ENCODE results near the gene SERPINH1.

SERPINH1 gene

DNA sequence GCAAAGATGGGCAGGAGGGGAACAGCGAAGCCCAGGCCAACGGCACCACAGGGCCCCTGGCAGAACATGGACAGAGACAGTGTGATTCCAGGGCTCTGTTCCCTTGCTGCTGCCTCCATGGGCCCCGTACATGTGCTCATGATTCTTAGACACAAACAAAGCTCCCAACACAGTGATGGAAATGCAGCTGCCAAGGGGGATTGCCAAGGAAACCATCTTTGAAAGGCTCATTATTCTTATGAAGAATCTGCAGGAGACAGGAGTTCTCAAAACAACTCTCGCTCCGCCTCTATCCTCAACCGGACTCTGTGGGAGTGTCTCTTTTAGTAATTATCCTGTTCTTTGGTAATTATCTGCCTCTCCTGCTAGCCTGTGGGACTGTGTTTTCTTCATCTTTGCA is 32.2 kb downstream of the SERPINH1 start:
- H3K9ac ChIP-seq (ENCODE audit: low read length), result no peak overlapping the region
- H3K27ac ChIP-seq (ENCODE audit: low read depth, low read length), result no peak overlapping the region
- H3K27me3 ChIP-seq (ENCODE audit: control insufficient read depth in 1 of 2, insufficient read depth in 2 of 2, low read length in 2 of 2), result no peaks in the 10 kb centered on the region
- no peaks in the 10 kb centered on the region for H3K36me3 ChIP-seq (ENCODE audit: insufficient read depth, low read length)
- H3K9me3 ChIP-seq (ENCODE audit: low read length), result no peaks in the 10 kb centered on the region
- H3K4me1 ChIP-seq (ENCODE audit: insufficient read depth, low read length), result peaks cover 13% of the 10 kb centered on the region
- H3K4me3 ChIP-seq (ENCODE audit: low read depth in 1 of 2, low read length in 2 of 2), result no peak overlapping the region

GRCh38 chr11:75595429-75595828 is 33.4 kb downstream of the SERPINH1 start:
- no peak overlapping the region for H3K27ac ChIP-seq (ENCODE audit: low read depth, low read length)
- H3K9ac ChIP-seq (ENCODE audit: low read length), result no peak overlapping the region
- H3K4me1 ChIP-seq (ENCODE audit: insufficient read depth, low read length), result peaks cover 13% of the 10 kb centered on the region
- H3K27me3 ChIP-seq (ENCODE audit: control insufficient read depth in 1 of 2, insufficient read depth in 2 of 2, low read length in 2 of 2), result no peaks in the 10 kb centered on the region
- H3K9me3 ChIP-seq (ENCODE audit: low read length), result no peaks in the 10 kb centered on the region
- no peaks in the 10 kb centered on the region for H3K36me3 ChIP-seq (ENCODE audit: insufficient read depth, low read length)
- H3K4me3 ChIP-seq (ENCODE audit: low read depth in 1 of 2, low read length in 2 of 2), result no peak overlapping the region

- no peaks in the 10 kb centered on the region for H3K36me3 ChIP-seq (ENCODE audit: insufficient read depth, low read length)
- H3K9ac ChIP-seq (ENCODE audit: low read length), result no peak overlapping the region
- H3K27ac ChIP-seq (ENCODE audit: low read depth, low read length), result no peak overlapping the region
- H3K9me3 ChIP-seq (ENCODE audit: low read length), result no peaks in the 10 kb centered on the region
- peaks cover 13% of the 10 kb centered on the region for H3K4me1 ChIP-seq (ENCODE audit: insufficient read depth, low read length)
- no peaks in the 10 kb centered on the region for H3K27me3 ChIP-seq (ENCODE audit: control insufficient read depth in 1 of 2, insufficient read depth in 2 of 2, low read length in 2 of 2)
- no peak overlapping the region for H3K4me3 ChIP-seq (ENCODE audit: low read depth in 1 of 2, low read length in 2 of 2)
These were observed 34.9 kb downstream of the SERPINH1 start for GRCh38 chr11:75596914-75597313.

DNA sequence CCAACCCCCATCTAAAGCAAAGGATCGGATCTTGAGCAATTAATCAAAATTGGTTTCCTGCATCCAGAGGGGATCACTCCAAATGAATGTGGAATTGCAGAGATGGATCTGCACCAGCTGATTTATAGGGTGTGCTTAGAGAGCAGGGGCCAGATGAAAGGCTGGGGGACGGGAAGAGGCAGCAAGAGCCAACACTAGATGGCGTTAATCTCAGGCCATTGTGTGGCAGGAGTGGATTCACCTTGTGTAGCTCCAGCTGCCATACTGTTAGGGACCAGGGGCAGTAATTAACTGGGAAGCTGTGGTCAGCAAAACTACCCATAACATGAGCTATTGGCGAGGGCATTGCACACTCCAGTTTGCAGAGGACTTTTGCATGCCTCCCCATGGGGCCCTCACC is 35.6 kb downstream of the SERPINH1 start:
- no peaks in the 10 kb centered on the region for H3K9me3 ChIP-seq (ENCODE audit: low read length)
- no peaks in the 10 kb centered on the region for H3K36me3 ChIP-seq (ENCODE audit: insufficient read depth, low read length)
- peaks cover 13% of the 10 kb centered on the region for H3K4me1 ChIP-seq (ENCODE audit: insufficient read depth, low read length)
- H3K4me3 ChIP-seq (ENCODE audit: low read depth in 1 of 2, low read length in 2 of 2), result no peak overlapping the region
- H3K27ac ChIP-seq (ENCODE audit: low read depth, low read length), result no peak overlapping the region
- H3K9ac ChIP-seq (ENCODE audit: low read length), result no peak overlapping the region
- H3K27me3 ChIP-seq (ENCODE audit: control insufficient read depth in 1 of 2, insufficient read depth in 2 of 2, low read length in 2 of 2), result no peaks in the 10 kb centered on the region

- no peaks in the 10 kb centered on the region for H3K9me3 ChIP-seq (ENCODE audit: low read length)
- H3K9ac ChIP-seq (ENCODE audit: low read length), result no peak overlapping the region
- H3K27ac ChIP-seq (ENCODE audit: low read depth, low read length), result no peak overlapping the region
- no peaks in the 10 kb centered on the region for H3K27me3 ChIP-seq (ENCODE audit: control insufficient read depth in 1 of 2, insufficient read depth in 2 of 2, low read length in 2 of 2)
- no peak overlapping the region for H3K4me3 ChIP-seq (ENCODE audit: low read depth in 1 of 2, low read length in 2 of 2)
- no peaks in the 10 kb centered on the region for H3K36me3 ChIP-seq (ENCODE audit: insufficient read depth, low read length)
- peaks cover 9% of the 10 kb centered on the region for H3K4me1 ChIP-seq (ENCODE audit: insufficient read depth, low read length)
These were observed 36.2 kb downstream of the SERPINH1 start for GRCh38 chr11:75598264-75598663.

DNA sequence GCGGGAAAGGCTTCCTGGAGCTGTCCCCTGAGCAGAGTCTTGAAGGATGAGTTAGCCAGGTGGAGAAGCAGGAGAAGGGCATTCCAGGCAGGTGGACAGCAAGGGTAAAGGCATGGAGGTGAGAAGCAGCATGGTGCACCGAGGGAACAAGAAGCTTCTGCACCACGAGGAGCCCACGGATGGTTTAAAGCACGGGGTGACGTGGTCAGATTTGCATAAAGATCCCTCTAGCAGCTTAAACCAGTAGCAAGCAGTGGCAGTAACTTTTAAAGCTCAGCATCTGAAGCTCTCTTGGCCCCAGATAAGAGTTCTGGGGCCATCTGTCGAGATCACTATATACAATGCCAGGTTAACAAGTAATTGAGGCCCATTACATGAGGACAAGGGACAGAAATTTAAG is 36.8 kb downstream of the SERPINH1 start:
- Histone ChIP-seq H3K27me3 (ENCODE audit: control insufficient read depth in 1 of 2, insufficient read depth in 2 of 2, low read length in 2 of 2) (no peaks in the 10 kb centered on the region), H3K9ac (ENCODE audit: low read length) (no peak overlapping the region), H3K9me3 (ENCODE audit: low read length) (no peaks in the 10 kb centered on the region), H3K4me1 (ENCODE audit: insufficient read depth, low read length) (peaks cover 2% of the 10 kb centered on the region), H3K36me3 (ENCODE audit: insufficient read depth, low read length) (no peaks in the 10 kb centered on the region), H3K4me3 (ENCODE audit: low read depth in 1 of 2, low read length in 2 of 2) (no peak overlapping the region), H3K27ac (ENCODE audit: low read depth, low read length) (no peak overlapping the region)

DNA sequence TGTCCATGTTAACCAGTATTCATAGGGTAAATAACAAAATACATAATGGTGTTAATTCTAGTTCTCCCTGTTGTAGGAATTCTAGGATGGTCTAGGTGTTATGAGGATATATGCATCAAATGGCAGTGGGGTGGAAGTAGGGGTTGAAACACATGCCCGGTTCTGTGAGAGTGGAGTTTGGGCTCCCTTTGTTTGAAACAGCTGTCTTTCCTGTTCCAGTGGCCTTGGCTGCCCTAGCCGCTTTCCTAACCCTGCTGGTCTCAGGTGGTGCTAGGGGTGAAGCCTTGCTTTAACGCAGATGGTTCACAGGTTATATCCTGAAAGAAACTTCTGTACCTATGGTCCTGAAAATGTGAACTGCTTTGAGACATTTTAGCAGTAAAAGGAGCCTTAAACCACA is 38.3 kb downstream of the SERPINH1 start:
- Histone ChIP-seq H3K27ac (ENCODE audit: low read depth, low read length) (no peak overlapping the region), H3K4me3 (ENCODE audit: low read depth in 1 of 2, low read length in 2 of 2) (no peak overlapping the region), H3K9me3 (ENCODE audit: low read length) (no peaks in the 10 kb centered on the region), H3K9ac (ENCODE audit: low read length) (no peak overlapping the region), H3K27me3 (ENCODE audit: control insufficient read depth in 1 of 2, insufficient read depth in 2 of 2, low read length in 2 of 2) (no peaks in the 10 kb centered on the region), H3K36me3 (ENCODE audit: insufficient read depth, low read length) (no peaks in the 10 kb centered on the region), H3K4me1 (ENCODE audit: insufficient read depth, low read length) (no peaks in the 10 kb centered on the region)

DNA sequence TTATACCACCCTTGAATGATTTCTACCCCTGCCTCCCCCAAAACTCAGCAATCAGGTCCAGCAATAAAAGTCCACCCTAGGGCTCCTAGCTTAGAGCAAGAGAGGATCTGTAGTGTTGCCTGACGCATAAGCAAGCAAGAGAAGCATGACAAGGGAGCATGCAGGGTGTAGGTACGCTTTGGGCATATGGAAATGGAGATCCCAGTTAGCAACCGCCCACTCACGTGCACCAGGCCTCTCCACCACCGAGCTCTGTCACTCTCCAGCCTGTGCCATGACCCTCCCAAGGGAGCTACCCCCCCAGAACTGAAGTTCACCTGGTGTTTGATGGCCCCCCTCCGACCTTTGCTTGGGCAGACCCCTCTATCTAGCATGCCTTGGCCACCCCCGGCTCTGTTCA is 39.4 kb downstream of the SERPINH1 start:
- Histone ChIP-seq H3K36me3 (ENCODE audit: insufficient read depth, low read length) (peaks cover 9% of the 10 kb centered on the region), H3K27me3 (ENCODE audit: control insufficient read depth in 1 of 2, insufficient read depth in 2 of 2, low read length in 2 of 2) (no peaks in the 10 kb centered on the region), H3K4me1 (ENCODE audit: insufficient read depth, low read length) (no peaks in the 10 kb centered on the region), H3K27ac (ENCODE audit: low read depth, low read length) (no peak overlapping the region), H3K4me3 (ENCODE audit: low read depth in 1 of 2, low read length in 2 of 2) (no peak overlapping the region), H3K9me3 (ENCODE audit: low read length) (no peaks in the 10 kb centered on the region), H3K9ac (ENCODE audit: low read length) (no peak overlapping the region)

- Histone ChIP-seq H3K4me3 (ENCODE audit: low read depth in 1 of 2, low read length in 2 of 2) (no peak overlapping the region), H3K27me3 (ENCODE audit: control insufficient read depth in 1 of 2, insufficient read depth in 2 of 2, low read length in 2 of 2) (no peaks in the 10 kb centered on the region), H3K36me3 (ENCODE audit: insufficient read depth, low read length) (peaks cover 9% of the 10 kb centered on the region), H3K4me1 (ENCODE audit: insufficient read depth, low read length) (no peaks in the 10 kb centered on the region), H3K9ac (ENCODE audit: low read length) (no peak overlapping the region), H3K27ac (ENCODE audit: low read depth, low read length) (no peak overlapping the region), H3K9me3 (ENCODE audit: low read length) (no peaks in the 10 kb centered on the region)
These were observed 40.9 kb downstream of the SERPINH1 start for GRCh38 chr11:75602951-75603350.

- Histone ChIP-seq H3K4me3 (ENCODE audit: low read depth in 1 of 2, low read length in 2 of 2) (no peak overlapping the region), H3K4me1 (ENCODE audit: insufficient read depth, low read length) (no peaks in the 10 kb centered on the region), H3K36me3 (ENCODE audit: insufficient read depth, low read length) (peaks cover 9% of the 10 kb centered on the region), H3K9ac (ENCODE audit: low read length) (no peak overlapping the region), H3K27ac (ENCODE audit: low read depth, low read length) (no peak overlapping the region), H3K27me3 (ENCODE audit: control insufficient read depth in 1 of 2, insufficient read depth in 2 of 2, low read length in 2 of 2) (no peaks in the 10 kb centered on the region), H3K9me3 (ENCODE audit: low read length) (no peaks in the 10 kb centered on the region)
These were observed 42.0 kb downstream of the SERPINH1 start for GRCh38 chr11:75603791-75604736.

GRCh38 chr11:75606099-75606498 is 44.0 kb downstream of the SERPINH1 start:
- Histone ChIP-seq H3K27me3 (ENCODE audit: control insufficient read depth in 1 of 2, insufficient read depth in 2 of 2, low read length in 2 of 2) (no peaks in the 10 kb centered on the region), H3K9me3 (ENCODE audit: low read length) (no peaks in the 10 kb centered on the region), H3K36me3 (ENCODE audit: insufficient read depth, low read length) (peaks cover 9% of the 10 kb centered on the region), H3K4me1 (ENCODE audit: insufficient read depth, low read length) (no peaks in the 10 kb centered on the region), H3K4me3 (ENCODE audit: low read depth in 1 of 2, low read length in 2 of 2) (no peak overlapping the region), H3K9ac (ENCODE audit: low read length) (no peak overlapping the region), H3K27ac (ENCODE audit: low read depth, low read length) (no peak overlapping the region)

DNA sequence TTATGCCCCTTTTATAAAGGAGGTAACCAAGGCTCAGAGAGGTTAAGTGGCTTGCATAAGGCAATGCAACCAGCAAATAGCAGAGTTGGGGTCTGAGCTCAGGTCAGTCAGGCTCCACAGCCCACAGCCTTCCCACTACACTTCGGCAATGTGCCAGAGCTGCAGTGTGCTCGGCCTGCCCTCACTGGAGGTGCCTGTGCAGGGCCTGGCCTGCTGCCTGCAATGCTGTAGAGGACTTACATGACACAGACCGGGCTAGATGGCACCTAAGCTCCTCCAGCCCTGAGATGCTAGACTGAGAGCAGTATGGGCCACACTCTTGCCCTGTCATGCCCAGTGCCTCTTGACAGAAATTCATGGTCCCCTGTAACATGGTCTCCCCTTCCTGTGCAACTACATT is 49.8 kb downstream of the SERPINH1 start:
- H3K9me3 ChIP-seq (ENCODE audit: low read length), result no peaks in the 10 kb centered on the region
- H3K9ac ChIP-seq (ENCODE audit: low read length), result no peak overlapping the region
- H3K4me3 ChIP-seq (ENCODE audit: low read depth in 1 of 2, low read length in 2 of 2), result no peak overlapping the region
- H3K36me3 ChIP-seq (ENCODE audit: insufficient read depth, low read length), result no peaks in the 10 kb centered on the region
- H3K27ac ChIP-seq (ENCODE audit: low read depth, low read length), result no peak overlapping the region
- H3K4me1 ChIP-seq (ENCODE audit: insufficient read depth, low read length), result no peaks in the 10 kb centered on the region
- H3K27me3 ChIP-seq (ENCODE audit: control insufficient read depth in 1 of 2, insufficient read depth in 2 of 2, low read length in 2 of 2), result no peaks in the 10 kb centered on the region

Measured in muscle layer of colon (tissue), 2 donors.